ENCODE results near the gene CPXM2. TPM values are rescaled to one million over a fixed set of nuclear protein-coding genes. Genes with fewer than 3 reads are reported as not detected.

Gene CPXM2
- total RNA-seq, 1 experiment from 2014 or later, result 0.12 TPM

DNA sequence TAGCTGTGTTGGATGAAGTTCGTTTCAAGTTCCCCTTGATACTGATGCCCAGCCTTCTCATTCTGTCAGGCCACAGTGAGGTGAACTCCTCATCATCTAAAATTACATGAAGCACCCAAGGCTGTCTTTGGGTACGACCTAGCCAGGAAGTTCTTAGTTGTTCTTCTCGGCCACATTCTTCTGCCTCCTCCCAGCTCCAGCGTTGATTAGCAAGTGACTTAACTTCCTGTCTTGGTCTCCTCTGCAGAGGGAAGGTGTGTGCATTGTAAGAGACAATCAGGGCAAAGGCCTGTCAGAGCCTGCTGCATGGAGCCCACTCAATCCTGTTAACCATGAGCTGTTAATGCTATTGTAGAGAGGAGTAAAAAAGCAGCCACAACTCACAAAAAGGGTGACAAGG, 43.2 kb upstream of the CPXM2 start:
- ChIA-PET POLR2A (no interaction called here), CTCF (no interaction called here), RAD21 (ENCODE audit: low non-redundant PET in 1 of 2, low total read pairs in 2 of 2, uncharacterized antibody in 2 of 2, unreplicated experiment in 2 of 2) (no interaction called here)
- Histone ChIP-seq H3K4me2 (ENCODE audit: low read length) (no peak overlapping the region), H3K4me3 (replicated peaks in 1 of 2; ENCODE audit: low read depth in 1 of 2, low read length in 2 of 2) (no peak overlapping the region), H3K4me1 (ENCODE audit: control insufficient read depth in 1 of 2, insufficient read depth in 2 of 2, low read length in 2 of 2) (no peaks in the 10 kb centered on the region), H3K36me3 (ENCODE audit: control insufficient read depth in 1 of 2, insufficient read depth in 2 of 2, low read length in 2 of 2) (no peaks in the 10 kb centered on the region), H3K79me2 (ENCODE audit: insufficient read depth, low read length) (no peaks in the 10 kb centered on the region), H3K9me2 (ENCODE audit: insufficient read depth) (no peaks in the 10 kb centered on the region), H3K9ac (ENCODE audit: low read length) (no peak overlapping the region), H3K27ac (ENCODE audit: low read depth, low read length) (no peak overlapping the region), H4K20me1 (ENCODE audit: insufficient read depth) (no peaks in the 10 kb centered on the region), H2AFZ (ENCODE audit: low read depth, low read length, poor library complexity, severe bottlenecking) (no peak overlapping the region), H3K9me3 (ENCODE audit: control insufficient read depth in 1 of 2, insufficient read depth in 1 of 2, low read depth in 1 of 2, low read length in 2 of 2) (peaks cover 0 to 8% of the 10 kb centered on the region in 2 experiments; a peak in 2 of 4 replicates), H3K27me3 (ENCODE audit: insufficient read depth, low read length) (peaks cover 9% of the 10 kb centered on the region; the same call in 1 of the 2 replicates)
- BruUV-seq (replicated peaks), result no TSS peak
- ATAC-seq (no peak), DNase-seq (ENCODE audit: low read depth, low spot score) (no peak)
- TF ChIP-seq POLR2AphosphoS5 (IDR thresholded peaks at IDR 0.05; ENCODE audit: low read depth, low read length), result no peak
- no peak for TF ChIP-seq JUND (IDR thresholded peaks at IDR 0.05)
- TF ChIP-seq ELF1 (IDR thresholded peaks at IDR 0.05; ENCODE audit: borderline replicate concordance, low read depth), result no peak
- no peak for TF ChIP-seq ZBTB33 (IDR thresholded peaks at IDR 0.05; ENCODE audit: extremely low read depth, insufficient replicate concordance, low read length)
- TF ChIP-seq YY1 (IDR thresholded peaks at IDR 0.05; ENCODE audit: extremely low read depth, insufficient replicate concordance, low read depth, low read length), result no peak
- TF ChIP-seq, protein P1, sequence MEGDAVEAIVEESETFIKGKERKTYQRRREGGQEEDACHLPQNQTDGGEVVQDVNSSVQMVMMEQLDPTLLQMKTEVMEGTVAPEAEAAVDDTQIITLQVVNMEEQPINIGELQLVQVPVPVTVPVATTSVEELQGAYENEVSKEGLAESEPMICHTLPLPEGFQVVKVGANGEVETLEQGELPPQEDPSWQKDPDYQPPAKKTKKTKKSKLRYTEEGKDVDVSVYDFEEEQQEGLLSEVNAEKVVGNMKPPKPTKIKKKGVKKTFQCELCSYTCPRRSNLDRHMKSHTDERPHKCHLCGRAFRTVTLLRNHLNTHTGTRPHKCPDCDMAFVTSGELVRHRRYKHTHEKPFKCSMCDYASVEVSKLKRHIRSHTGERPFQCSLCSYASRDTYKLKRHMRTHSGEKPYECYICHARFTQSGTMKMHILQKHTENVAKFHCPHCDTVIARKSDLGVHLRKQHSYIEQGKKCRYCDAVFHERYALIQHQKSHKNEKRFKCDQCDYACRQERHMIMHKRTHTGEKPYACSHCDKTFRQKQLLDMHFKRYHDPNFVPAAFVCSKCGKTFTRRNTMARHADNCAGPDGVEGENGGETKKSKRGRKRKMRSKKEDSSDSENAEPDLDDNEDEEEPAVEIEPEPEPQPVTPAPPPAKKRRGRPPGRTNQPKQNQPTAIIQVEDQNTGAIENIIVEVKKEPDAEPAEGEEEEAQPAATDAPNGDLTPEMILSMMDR (IDR thresholded peaks at IDR 0.05 in 2 of 3, conservative IDR thresholded peaks at IDR 0.05 in 1 of 3; ENCODE audit: borderline replicate concordance in 1 of 3, insufficient read depth in 1 of 3, low read depth in 2 of 3, low read length in 2 of 3), result no peak
- no peak for TF ChIP-seq POLR2A (IDR thresholded peaks at IDR 0.05; ENCODE audit: borderline replicate concordance, extremely low read depth, insufficient read depth, insufficient read length)
- no peak for TF ChIP-seq ATF3 (IDR thresholded peaks at IDR 0.05)
- TF ChIP-seq EZH2 (IDR thresholded peaks at IDR 0.05), result no peak
- TF ChIP-seq EGR1 (IDR thresholded peaks at IDR 0.05; ENCODE audit: low read depth), result no peak
- no peak for TF ChIP-seq MAX (IDR thresholded peaks at IDR 0.05)
- no peak for TF ChIP-seq ZNF274 (IDR thresholded peaks at IDR 0.05; ENCODE audit: low read depth, low read length)
- no peak for TF ChIP-seq CEBPB (IDR thresholded peaks at IDR 0.05; ENCODE audit: low read depth)
- no peak for TF ChIP-seq SP1 (IDR thresholded peaks at IDR 0.05; ENCODE audit: low read depth)
- intact Hi-C loops (cut with micrococcal nuclease), result no loop called here

All from HCT116 (cell line).